A673 (cell line): ENCODE results near the gene ATP6V1D.
"Not testable (repeated sequence)": the region's sequence is repeated elsewhere in the genome, so short reads cannot be mapped to it uniquely, and the experiment has no call there.

Experiments used
- CTCF ChIP-seq: fragments of 300-800, 200-600 bp; sonication (generic); conservative IDR thresholded peaks from 2 replicates; pipeline ENCODE4 v1.5.1; 2017; ENCODE audit warnings: low read depth, mild to moderate bottlenecking, antibody characterized with exemption, low read length, moderate library complexity, mixed read lengths
- EZH2 ChIP-seq: fragments of 200-600 bp; sonication (generic); IDR thresholded peaks from 2 replicates; pipeline ENCODE4 v1.6.1; 2017; ENCODE audit warnings: borderline replicate concordance, low read depth, mild to moderate bottlenecking, mixed read lengths, antibody characterized with exemption, low read length; ENCODE audit not compliant: poor library complexity, severe bottlenecking

DNA sequence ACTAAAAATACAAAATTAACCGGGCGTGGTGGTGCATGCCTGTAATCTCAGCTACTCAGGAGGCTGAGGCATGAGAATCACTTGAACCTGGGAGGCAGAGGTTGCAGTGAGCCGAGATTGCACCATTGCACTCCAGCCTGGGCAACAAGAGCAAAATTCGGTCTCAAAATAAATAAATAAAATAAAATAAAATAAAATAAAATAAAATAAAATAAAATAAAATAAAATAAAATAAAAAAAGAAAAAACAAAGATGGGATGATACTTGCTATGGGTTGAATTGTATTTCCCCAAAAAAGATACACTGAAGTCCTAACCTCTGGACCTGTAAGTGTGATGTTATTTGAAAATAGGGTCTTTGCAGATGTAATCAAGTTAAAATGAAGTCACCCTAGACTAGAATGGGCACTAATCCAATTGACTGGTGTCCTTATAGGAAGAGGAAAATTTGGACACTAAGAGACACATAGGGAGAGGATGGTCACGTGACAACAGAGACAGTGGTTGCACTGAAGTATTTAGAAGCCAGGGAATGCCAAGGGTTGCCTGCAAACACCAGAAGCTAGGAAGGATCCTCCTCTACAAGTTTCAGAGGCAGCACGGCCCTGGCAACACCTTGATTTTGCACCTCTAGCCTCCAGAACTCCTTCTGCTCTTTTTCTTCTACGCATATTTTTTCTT is 48.7 kb upstream of the ATP6V1D start:
- not testable (repeated sequence) for TF ChIP-seq EZH2, CTCF
